ENCODE measurements around the gene MACROD2.

- TF ChIP-seq CTCF (IDR thresholded peaks at IDR 0.05) = no peak
- TF ChIP-seq POLR2A (IDR thresholded peaks at IDR 0.05) = no peak
Observed at GRCh38 chr20:15370370-15370769, 1375.1 kb downstream of the MACROD2 start.
